A549 (cell line): Measurements from ENCODE around the gene NSUN7.

Source experiments
- CTCF ChIP-seq: fragments of >200 bp; sonication (Bioruptor Twin); formaldehyde crosslinking; IDR thresholded peaks from 3 replicates; pipeline ENCODE4 v1.5.1; 2016
- EHMT2 ChIP-seq: fragments of 200-600 bp; sonication (generic); IDR thresholded peaks from 2 replicates; pipeline ENCODE4 v1.6.1; 2016; ENCODE audit warnings: antibody characterized with exemption, low read depth, mild to moderate bottlenecking, moderate library complexity
- EP300 ChIP-seq, 2 experiments: fragments of >200 bp; sonication (Bioruptor Twin); formaldehyde crosslinking; IDR thresholded peaks; 2 replicates in 1 of 2; 3 replicates in 1 of 2; pipeline ENCODE4 v1.6.1; 2016 to 2017
- FOXS1 ChIP-seq: fragments of 250-450 bp; sonication (Bioruptor Pico); IDR thresholded peaks from 2 replicates; pipeline ENCODE4 v1.5.0; 2020; ENCODE audit warnings: mild to moderate bottlenecking, moderate library complexity
- GATA3 ChIP-seq: IDR thresholded peaks from 2 replicates; pipeline ENCODE4 v1.6.1; 2012; ENCODE audit warnings: borderline replicate concordance
- HDAC2 ChIP-seq: fragments of 200-600 bp; sonication (generic); IDR thresholded peaks from 2 replicates; pipeline ENCODE4 v1.6.1; 2016
- HOXB13 ChIP-seq: fragments of 250-450 bp; sonication (Bioruptor Pico); IDR thresholded peaks from 2 replicates; pipeline ENCODE4 v1.5.0; 2020; ENCODE audit warnings: low read depth, mild to moderate bottlenecking, moderate library complexity
- JUN ChIP-seq, 2 experiments: fragments of >200 bp; sonication (Bioruptor Twin); formaldehyde crosslinking; IDR thresholded peaks; 2 replicates in 1 of 2; 3 replicates in 1 of 2; pipeline ENCODE4 v1.6.1; 2016 to 2017
- MAFK ChIP-seq: fragments of 450-650 bp; IDR thresholded peaks from 2 replicates; pipeline ENCODE4 v1.6.1; 2014; ENCODE audit not compliant: partially characterized antibody
- POLR2A ChIP-seq: IDR thresholded peaks from 2 replicates; pipeline ENCODE4 v1.6.1; 2012; ENCODE audit warnings: mild to moderate bottlenecking, low read length
- RAD21 ChIP-seq, 2 experiments: fragments of >200 bp in 1 of 2; sonication (Bioruptor Twin) in 1 of 2; formaldehyde crosslinking in 1 of 2; IDR thresholded peaks in 1 of 2; conservative IDR thresholded peaks in 1 of 2; 2 replicates in 1 of 2; 3 replicates in 1 of 2; pipeline ENCODE4 v1.6.1; 2012 to 2018; ENCODE audit warnings: inconsistent platforms in 1 of 2
- RCOR1 ChIP-seq: fragments of 150-350 bp; IDR thresholded peaks from 2 replicates; pipeline ENCODE4 v1.6.1; 2014; ENCODE audit warnings: antibody characterized with exemption, low read length, low read depth
- USF2 ChIP-seq: fragments of 450-650 bp; IDR thresholded peaks from 2 replicates; pipeline ENCODE4 v1.6.1; 2014; ENCODE audit warnings: antibody characterized with exemption
- ZC3H11A ChIP-seq: fragments of 450-650 bp; IDR thresholded peaks from 2 replicates; pipeline ENCODE4 v1.6.1; 2014; ENCODE audit warnings: antibody characterized with exemption, mild to moderate bottlenecking

DNA sequence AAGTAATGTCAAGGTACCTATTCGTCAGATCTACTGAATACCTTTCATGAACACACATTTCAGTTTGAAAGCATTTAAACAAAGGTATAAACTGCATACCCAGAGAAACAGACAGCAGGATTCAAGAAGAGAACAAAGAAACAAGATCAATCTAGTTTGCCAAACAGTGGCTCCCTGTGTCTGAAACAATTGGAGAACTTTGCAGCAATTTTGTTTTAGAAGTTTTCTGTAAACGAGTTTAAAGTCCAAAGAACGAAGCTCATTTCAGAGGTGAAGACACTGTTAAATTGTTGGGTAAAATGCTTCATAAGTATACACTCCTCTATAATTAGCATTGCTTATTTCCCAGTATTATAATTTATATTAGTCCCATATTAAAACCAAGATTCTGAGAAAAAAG lies 21.4 kb upstream of the NSUN7 start:
- TF ChIP-seq POLR2A, result no peak
- TF ChIP-seq CTCF, result no peak
- no peak for TF ChIP-seq GATA3
- TF ChIP-seq HOXB13 (CRISPR knock-in tag), result no peak
- TF ChIP-seq EHMT2, result no peak
- no peak for TF ChIP-seq ZC3H11A
- TF ChIP-seq HDAC2, result no peak
- TF ChIP-seq RCOR1, result no peak
- no peak for TF ChIP-seq MAFK
- no peak for TF ChIP-seq EP300 (IDR thresholded peaks at IDR 0.05)
- TF ChIP-seq JUN (IDR thresholded peaks at IDR 0.05), result no peak
- no peak for TF ChIP-seq USF2
- TF ChIP-seq RAD21 (conservative IDR thresholded peaks at IDR 0.05 in 1 of 2, IDR thresholded peaks at IDR 0.05 in 1 of 2), result no peak
- TF ChIP-seq FOXS1 (CRISPR knock-in tag), result no peak
